Progenitor cell of endocrine pancreas (in vitro differentiated cells): ENCODE data around the gene TAF11L13. TPM values are rescaled to one million over a fixed set of nuclear protein-coding genes. Genes with fewer than 3 reads are reported as not detected.

Experiments
- DNase-seq: peaks from one replicate; pipeline ENCODE4 v3.0.0; 2021; ENCODE audit warnings: low spot score; ENCODE audit not compliant: unreplicated experiment
- H3K27ac Mint-ChIP-seq: 2 replicates; pipeline ENCODE4 v1.8.0; 2021; ENCODE audit warnings: mild to moderate bottlenecking, moderate library complexity, mixed read lengths
- H3K27me3 Mint-ChIP-seq: 2 replicates; pipeline ENCODE4 v1.8.0; 2021; ENCODE audit warnings: mixed read lengths
- H3K36me3 Mint-ChIP-seq: 2 replicates; pipeline ENCODE4 v1.8.0; 2022; ENCODE audit warnings: mixed read lengths; ENCODE audit not compliant: insufficient read depth
- H3K4me1 Mint-ChIP-seq: 2 replicates; pipeline ENCODE4 v1.8.0; 2021; ENCODE audit warnings: low read depth, mixed read lengths
- H3K4me3 Mint-ChIP-seq: 2 replicates; pipeline ENCODE4 v1.8.0; 2021; ENCODE audit warnings: low read depth, mild to moderate bottlenecking, moderate library complexity, mixed read lengths
- H3K9me3 Mint-ChIP-seq: 2 replicates; pipeline ENCODE4 v1.8.0; 2021; ENCODE audit warnings: low read depth, mixed read lengths
- CTCF ChIP-seq: fragments of 200-600 bp; sonication (generic); IDR thresholded peaks from one replicate; pipeline ENCODE4 v1.5.0; 2021; ENCODE audit warnings: antibody characterized with exemption, mild to moderate bottlenecking; ENCODE audit not compliant: unreplicated experiment
- total RNA-seq: library from RNA; stranded (reverse); gene quantifications from 2 replicates; pipeline ENCODE4 v1.2.1, GENCODE V29; 2021

Gene TAF11L13
- total RNA-seq, 1 donor from 2014 or later = not detected

- DNase-seq = no peak
- H3K4me3 Mint-ChIP-seq = no peak overlapping the region
- H3K9me3 Mint-ChIP-seq = no peaks in the 10 kb centered on the region
- H3K36me3 Mint-ChIP-seq = no peaks in the 10 kb centered on the region
- no peaks in the 10 kb centered on the region for H3K4me1 Mint-ChIP-seq
- no peak for TF ChIP-seq CTCF
- no peak overlapping the region for H3K27ac Mint-ChIP-seq
- no peaks in the 10 kb centered on the region for H3K27me3 Mint-ChIP-seq
Measured at GRCh38 chr5:17678751-17679324, 47.0 kb downstream of the TAF11L13 start.

GRCh38 chr5:17679597-17680203 lies 47.8 kb downstream of the TAF11L13 start:
- TF ChIP-seq CTCF = no peak
- H3K4me1 Mint-ChIP-seq = no peaks in the 10 kb centered on the region

DNA sequence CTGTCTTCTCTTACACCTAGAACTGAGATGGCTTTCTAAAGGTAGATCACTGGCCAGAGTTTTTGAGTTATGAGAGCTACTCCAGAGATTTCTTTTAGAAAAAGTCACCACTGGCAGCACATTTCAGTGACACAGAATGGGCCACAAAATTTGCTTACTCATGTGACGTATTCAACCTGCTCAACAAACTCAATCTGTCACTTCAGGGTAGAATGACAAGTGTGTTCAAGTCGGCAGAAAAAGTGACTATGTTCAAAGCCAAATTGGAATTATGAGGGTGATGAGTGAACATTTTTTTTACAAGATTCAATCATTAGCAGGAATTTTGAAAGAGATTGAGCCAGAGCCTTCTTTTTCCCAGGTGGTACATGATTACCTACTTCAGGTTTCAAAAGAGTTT lies 48.8 kb downstream of the TAF11L13 start:
- no peak for DNase-seq
- H3K36me3 Mint-ChIP-seq = no peaks in the 10 kb centered on the region
- H3K9me3 Mint-ChIP-seq = no peaks in the 10 kb centered on the region
- no peak for TF ChIP-seq CTCF
- H3K4me1 Mint-ChIP-seq = no peaks in the 10 kb centered on the region
- H3K4me3 Mint-ChIP-seq = no peak overlapping the region
- no peak overlapping the region for H3K27ac Mint-ChIP-seq
- no peaks in the 10 kb centered on the region for H3K27me3 Mint-ChIP-seq

More at GRCh38 chr5:17679597-17680203, 47.8 kb downstream of the TAF11L13 start:
- Mint-ChIP-seq H3K9me3 (no peaks in the 10 kb centered on the region), H3K27ac (no peak overlapping the region), H3K27me3 (no peaks in the 10 kb centered on the region), H3K4me3 (no peak overlapping the region), H3K36me3 (no peaks in the 10 kb centered on the region)
- DNase-seq = no peak

Other genes starting within 250 kb of the TAF11L13 start
- gene TAF11L2, start 133.9 kb upstream of the TAF11L13 start, total RNA-seq = not detected in 2 replicates
- not detected in 2 replicates for gene TAF11L3, start 113.7 kb upstream of the TAF11L13 start, total RNA-seq
- gene TAF11L4, start 110.3 kb upstream of the TAF11L13 start, total RNA-seq = not detected in 2 replicates
- gene TAF11L5, start 106.9 kb upstream of the TAF11L13 start, total RNA-seq = not detected in 2 replicates
- gene TAF11L6, start 103.4 kb upstream of the TAF11L13 start, total RNA-seq = not detected in 2 replicates
- not detected in 2 replicates for gene TAF11L7, start 46.3 kb upstream of the TAF11L13 start, total RNA-seq
- not detected in 2 replicates for gene TAF11L8, start 41.1 kb upstream of the TAF11L13 start, total RNA-seq
- not detected in 2 replicates for gene TAF11L9, start 37.7 kb upstream of the TAF11L13 start, total RNA-seq
- gene TAF11L10, start 34.3 kb upstream of the TAF11L13 start, total RNA-seq = not detected in 2 replicates
- not detected in 2 replicates for gene TAF11L11, start 27.9 kb upstream of the TAF11L13 start, total RNA-seq
- not detected in 2 replicates for gene TAF11L12, start 21.7 kb upstream of the TAF11L13 start, total RNA-seq
- gene TAF11L14, start 2.4 kb downstream of the TAF11L13 start, total RNA-seq = not detected in 2 replicates